Mononuclear cell (primary cell): ENCODE measurements around the gene MRGPRX3. TPM values are rescaled to one million over a fixed set of nuclear protein-coding genes. Genes with fewer than 3 reads are reported as not detected.

Experiments
- H3K27me3 ChIP-seq: 2 replicates; pipeline ENCODE4 v1.6.0; 2011; ENCODE audit warnings: low read length, control low read depth; ENCODE audit not compliant: insufficient read depth
- H3K4me1 ChIP-seq: 2 replicates; pipeline ENCODE4 v1.5.1; 2011; ENCODE audit warnings: mild to moderate bottlenecking, low read length, control low read depth; ENCODE audit not compliant: insufficient read depth
- H3K4me3 ChIP-seq: 2 replicates; pipeline ENCODE4 v1.5.1; 2011; ENCODE audit warnings: mild to moderate bottlenecking, low read length, moderate library complexity
- H3K9me3 ChIP-seq: 2 replicates; pipeline ENCODE4 v1.5.1; 2011; ENCODE audit warnings: low read depth, mild to moderate bottlenecking, control low read depth, low read length
- total RNA-seq: library from RNA; depleted of rRNA; stranded (reverse); fragments of >200 nt; gene quantifications from one replicate; pipeline ENCODE4 v1.2.3, GENCODE V29; 2012

Gene MRGPRX3
- total RNA-seq, 1 donor, result not detected

DNA sequence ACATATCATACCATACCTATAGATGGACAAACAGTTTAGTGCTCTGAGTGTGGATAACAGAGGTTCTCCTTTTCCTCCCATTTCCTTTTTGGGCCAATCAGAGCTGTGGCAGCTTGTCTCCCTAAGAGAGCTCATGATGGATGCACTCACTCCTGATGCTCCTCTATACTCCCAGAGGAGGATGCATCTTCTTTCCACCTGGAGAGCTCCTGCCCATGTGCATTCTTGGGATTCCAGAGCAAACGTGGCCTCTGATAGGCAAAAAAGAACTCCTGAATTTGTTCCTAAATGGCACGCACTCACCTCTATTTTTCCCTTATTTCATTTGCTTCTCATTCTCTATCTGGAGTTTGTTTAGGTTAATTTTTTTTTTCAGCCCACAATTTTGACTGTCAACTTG, 2.9 kb downstream of the MRGPRX3 start:
- H3K4me3 ChIP-seq, result no peak overlapping the region
- H3K9me3 ChIP-seq, result no peaks in the 10 kb centered on the region
- no peaks in the 10 kb centered on the region for H3K4me1 ChIP-seq
- peaks cover 9% of the 10 kb centered on the region for H3K27me3 ChIP-seq

DNA sequence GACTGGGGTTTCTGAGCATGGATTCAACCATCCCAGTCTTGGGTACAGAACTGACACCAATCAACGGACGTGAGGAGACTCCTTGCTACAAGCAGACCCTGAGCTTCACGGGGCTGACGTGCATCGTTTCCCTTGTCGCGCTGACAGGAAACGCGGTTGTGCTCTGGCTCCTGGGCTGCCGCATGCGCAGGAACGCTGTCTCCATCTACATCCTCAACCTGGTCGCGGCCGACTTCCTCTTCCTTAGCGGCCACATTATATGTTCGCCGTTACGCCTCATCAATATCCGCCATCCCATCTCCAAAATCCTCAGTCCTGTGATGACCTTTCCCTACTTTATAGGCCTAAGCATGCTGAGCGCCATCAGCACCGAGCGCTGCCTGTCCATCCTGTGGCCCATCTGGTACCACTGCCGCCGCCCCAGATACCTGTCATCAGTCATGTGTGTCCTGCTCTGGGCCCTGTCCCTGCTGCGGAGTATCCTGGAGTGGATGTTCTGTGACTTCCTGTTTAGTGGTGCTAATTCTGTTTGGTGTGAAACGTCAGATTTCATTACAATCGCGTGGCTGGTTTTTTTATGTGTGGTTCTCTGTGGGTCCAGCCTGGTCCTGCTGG, 4.9 kb downstream of the MRGPRX3 start:
- H3K4me1 ChIP-seq, result no peaks in the 10 kb centered on the region
- no peak overlapping the region for H3K4me3 ChIP-seq

DNA sequence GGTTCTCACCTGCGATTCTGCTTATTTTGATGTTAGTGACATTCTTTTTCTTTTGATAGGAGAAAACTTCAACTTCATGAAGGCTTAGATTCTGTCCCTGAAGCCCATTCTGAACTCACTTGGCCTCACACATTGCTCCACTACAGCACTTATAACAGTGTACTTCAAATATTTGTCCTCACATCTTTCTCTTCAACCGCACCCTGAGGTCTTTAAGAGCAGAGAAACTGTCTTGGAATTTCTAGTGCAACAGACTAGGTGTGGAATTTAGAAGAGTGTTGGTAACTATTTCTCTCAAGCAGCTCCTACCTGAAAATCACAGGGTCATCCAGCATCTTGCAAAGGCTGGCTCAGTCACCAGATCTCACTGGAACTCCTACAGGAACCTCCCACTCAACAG, 7.8 kb downstream of the MRGPRX3 start:
- H3K9me3 ChIP-seq, result no peaks in the 10 kb centered on the region
- no peak overlapping the region for H3K4me3 ChIP-seq
- no peaks in the 10 kb centered on the region for H3K27me3 ChIP-seq
- H3K4me1 ChIP-seq, result no peaks in the 10 kb centered on the region

More for the DNA sequence above, 4.9 kb downstream of the MRGPRX3 start:
- Histone ChIP-seq H3K27me3 (peaks cover 7% of the 10 kb centered on the region), H3K9me3 (no peaks in the 10 kb centered on the region)

DNA sequence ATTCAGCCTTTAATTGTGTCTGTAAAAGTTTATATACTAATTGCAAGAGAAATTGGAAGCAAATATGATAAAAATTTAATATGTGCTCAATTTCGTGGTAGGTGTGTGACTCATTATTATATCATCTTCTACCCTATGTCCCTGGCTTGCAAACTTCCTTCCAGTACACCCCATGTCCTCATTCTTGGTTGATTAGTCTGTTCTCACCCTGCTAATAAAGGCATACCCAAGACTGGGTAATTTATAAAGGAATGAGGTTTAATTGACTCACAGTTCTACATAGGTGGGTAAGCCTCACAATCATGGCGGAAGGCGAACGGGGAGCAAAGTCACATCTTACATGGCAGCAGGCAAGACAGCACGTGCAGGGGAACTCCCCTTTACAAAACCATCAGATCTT, 11.9 kb downstream of the MRGPRX3 start:
- Histone ChIP-seq H3K4me1 (no peaks in the 10 kb centered on the region), H3K9me3 (no peaks in the 10 kb centered on the region), H3K4me3 (no peak overlapping the region), H3K27me3 (peaks cover 8% of the 10 kb centered on the region)

DNA sequence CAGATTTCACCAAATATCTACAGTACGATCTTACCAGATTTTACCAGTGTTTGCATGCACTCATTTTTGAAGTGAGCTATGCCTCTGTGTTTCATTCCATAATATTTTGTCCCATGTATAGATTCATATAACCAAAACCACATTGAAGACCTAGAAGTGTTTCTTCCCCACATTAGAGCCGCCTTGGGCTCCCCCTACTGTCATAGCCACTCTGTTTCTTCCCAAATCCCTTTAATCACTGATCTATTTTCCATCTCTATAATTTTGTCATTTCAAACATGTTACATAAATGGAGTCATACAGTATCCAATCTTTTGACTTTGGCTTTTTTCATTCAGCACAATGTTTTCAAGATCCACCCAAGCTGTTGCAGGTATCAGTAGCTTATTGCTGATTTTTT, 12.7 kb downstream of the MRGPRX3 start:
- Histone ChIP-seq H3K9me3 (no peaks in the 10 kb centered on the region), H3K4me1 (no peaks in the 10 kb centered on the region), H3K27me3 (peaks cover 12% of the 10 kb centered on the region), H3K4me3 (no peak overlapping the region)

DNA sequence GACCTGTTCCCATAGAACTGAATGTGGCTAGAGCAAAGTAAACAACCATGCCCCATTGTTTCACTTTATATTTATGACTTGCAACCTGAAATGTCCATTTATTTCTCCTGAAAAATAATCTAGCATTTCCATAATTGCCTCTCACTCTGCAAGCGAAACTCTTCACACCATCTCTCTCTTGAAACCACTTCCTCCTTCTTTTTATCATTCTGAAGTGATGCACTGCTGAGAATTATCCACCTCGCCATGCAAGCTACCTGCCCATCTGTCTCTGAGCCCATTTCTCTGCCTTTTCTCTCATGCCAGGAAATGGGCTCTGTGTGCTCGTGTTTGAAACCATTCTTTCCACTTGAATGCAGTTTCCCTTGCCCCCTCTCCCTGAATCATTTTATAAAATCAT, 13.5 kb downstream of the MRGPRX3 start:
- H3K9me3 ChIP-seq, result no peaks in the 10 kb centered on the region
- no peak overlapping the region for H3K4me3 ChIP-seq
- H3K4me1 ChIP-seq, result no peaks in the 10 kb centered on the region
- H3K27me3 ChIP-seq, result peaks cover 12% of the 10 kb centered on the region

DNA sequence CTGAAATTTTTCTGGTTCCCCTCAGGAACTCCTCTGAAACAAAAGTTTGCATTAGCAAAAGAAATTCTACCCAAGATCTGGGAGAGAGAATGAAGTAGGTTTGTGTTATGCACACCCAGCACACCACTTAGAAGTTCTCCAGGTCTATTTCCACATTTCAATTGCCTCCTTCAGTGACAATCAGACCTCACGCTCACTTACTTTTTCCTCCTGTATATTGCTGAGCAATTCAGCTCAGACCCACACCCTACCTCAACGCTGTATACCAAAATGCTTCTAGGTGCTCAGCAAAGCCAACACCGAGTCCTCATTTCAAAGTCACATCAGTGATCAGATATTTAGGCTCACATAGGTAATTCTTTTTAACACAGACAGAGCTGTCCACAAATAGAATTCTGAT, 19.2 kb downstream of the MRGPRX3 start:
- Histone ChIP-seq H3K4me1 (no peaks in the 10 kb centered on the region), H3K27me3 (peaks cover 12% of the 10 kb centered on the region)

DNA sequence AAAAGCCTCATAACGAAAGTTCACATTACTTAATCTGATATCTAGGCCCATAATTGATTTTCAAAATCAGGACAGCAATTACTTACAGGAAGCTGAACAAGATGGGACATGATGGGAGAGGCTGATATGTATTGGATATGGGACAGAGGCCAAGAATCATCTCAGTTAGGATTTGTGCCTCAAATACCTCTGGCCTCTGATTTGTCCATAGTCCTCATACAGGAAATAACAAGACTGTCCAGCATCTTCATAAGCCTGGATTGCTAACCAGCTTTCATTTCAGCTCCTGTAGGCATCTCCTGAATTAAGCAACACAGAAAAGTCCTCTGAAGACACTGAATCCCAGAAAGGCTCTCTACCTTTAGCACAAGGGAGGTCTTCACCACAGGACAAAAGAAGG, 36.0 kb downstream of the MRGPRX3 start:
- Histone ChIP-seq H3K27me3 (no peaks in the 10 kb centered on the region), H3K9me3 (no peaks in the 10 kb centered on the region), H3K4me3 (no peak overlapping the region), H3K4me1 (no peaks in the 10 kb centered on the region)

More for the DNA sequence above, 19.2 kb downstream of the MRGPRX3 start:
- no peak overlapping the region for H3K4me3 ChIP-seq
- no peaks in the 10 kb centered on the region for H3K9me3 ChIP-seq

DNA sequence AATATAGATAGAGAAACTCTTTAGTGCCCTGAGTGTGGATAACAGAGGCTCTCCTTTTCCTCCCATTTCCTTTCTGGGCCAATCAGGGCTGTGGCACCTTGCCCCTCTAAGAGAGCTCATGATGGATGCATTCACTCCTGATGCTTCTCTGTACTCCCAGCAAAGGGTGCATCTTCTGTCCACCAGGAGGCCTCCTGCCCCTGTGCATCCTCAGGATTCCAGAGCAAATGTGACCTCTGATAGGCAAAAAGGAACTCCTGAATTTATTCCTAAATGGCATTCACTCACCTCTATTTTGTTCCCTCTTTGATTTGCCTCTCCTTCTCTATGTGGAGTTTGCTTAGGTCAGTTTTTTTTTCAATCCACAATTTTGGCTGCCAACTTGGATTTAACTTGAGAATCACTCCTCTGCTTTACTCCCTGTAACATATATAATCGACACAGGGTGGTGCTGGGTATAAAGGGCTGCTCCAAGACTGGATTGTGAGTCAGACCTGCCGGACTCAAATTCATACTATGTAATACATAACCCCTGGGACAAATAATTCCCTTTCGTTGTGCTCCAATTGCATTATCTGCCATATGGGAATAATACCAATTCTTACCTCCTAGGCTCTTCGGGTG, 39.1 kb downstream of the MRGPRX3 start:
- Histone ChIP-seq H3K27me3 (peaks cover 9% of the 10 kb centered on the region), H3K4me3 (no peak overlapping the region), H3K4me1 (no peaks in the 10 kb centered on the region), H3K9me3 (no peaks in the 10 kb centered on the region)

DNA sequence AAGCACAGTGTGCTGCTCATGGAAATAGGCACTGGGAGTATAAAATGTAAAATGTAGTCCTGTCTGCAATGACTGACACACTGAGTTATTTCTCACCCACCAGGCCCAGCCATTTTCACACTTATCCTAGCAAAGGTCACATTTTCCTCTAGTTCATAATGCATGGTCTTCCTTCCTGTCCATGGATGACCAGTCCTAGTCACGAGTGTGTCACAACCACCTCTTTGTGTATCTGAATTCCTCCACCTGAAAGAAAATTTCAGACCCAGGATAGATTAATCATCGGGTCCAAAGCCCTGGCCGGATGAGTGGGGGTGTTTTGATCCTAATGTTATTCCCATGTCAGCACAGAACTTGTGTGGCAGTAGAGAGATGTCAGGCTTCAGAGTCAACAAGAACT, 40.3 kb downstream of the MRGPRX3 start, which contains the start of gene MRGPRX4:
Gene MRGPRX4 (plus strand): TSS at position 172 of the 400 bp plus-strand sequence. CDS start 420 bp downstream, outside the sequence.
- H3K4me1 ChIP-seq, result no peaks in the 10 kb centered on the region
- no peak within 1 kb of the TSS for H3K4me3 ChIP-seq
- peaks cover 14% of the 10 kb centered on the region for H3K27me3 ChIP-seq
- H3K9me3 ChIP-seq, result no peaks in the 10 kb centered on the region

DNA sequence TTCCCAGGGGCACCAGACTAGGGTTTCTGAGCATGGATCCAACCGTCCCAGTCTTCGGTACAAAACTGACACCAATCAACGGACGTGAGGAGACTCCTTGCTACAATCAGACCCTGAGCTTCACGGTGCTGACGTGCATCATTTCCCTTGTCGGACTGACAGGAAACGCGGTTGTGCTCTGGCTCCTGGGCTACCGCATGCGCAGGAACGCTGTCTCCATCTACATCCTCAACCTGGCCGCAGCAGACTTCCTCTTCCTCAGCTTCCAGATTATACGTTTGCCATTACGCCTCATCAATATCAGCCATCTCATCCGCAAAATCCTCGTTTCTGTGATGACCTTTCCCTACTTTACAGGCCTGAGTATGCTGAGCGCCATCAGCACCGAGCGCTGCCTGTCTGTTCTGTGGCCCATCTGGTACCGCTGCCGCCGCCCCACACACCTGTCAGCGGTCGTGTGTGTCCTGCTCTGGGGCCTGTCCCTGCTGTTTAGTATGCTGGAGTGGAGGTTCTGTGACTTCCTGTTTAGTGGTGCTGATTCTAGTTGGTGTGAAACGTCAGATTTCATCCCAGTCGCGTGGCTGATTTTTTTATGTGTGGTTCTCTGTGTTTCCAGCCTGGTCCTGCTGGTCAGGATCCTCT, 41.0 kb downstream of the MRGPRX3 start:
- H3K4me1 ChIP-seq, result no peaks in the 10 kb centered on the region
- peaks cover 18% of the 10 kb centered on the region for H3K27me3 ChIP-seq
- H3K4me3 ChIP-seq, result no peak overlapping the region
- no peaks in the 10 kb centered on the region for H3K9me3 ChIP-seq

Other genes with a start within 250 kb of the MRGPRX3 start
- 61.8 TPM for gene SERGEF, start 119.5 kb upstream of the MRGPRX3 start, total RNA-seq
- 0.94 TPM for gene TPH1, start 86.3 kb upstream of the MRGPRX3 start, total RNA-seq
- gene SAAL1, start 26.5 kb upstream of the MRGPRX3 start, total RNA-seq, result 21.5 TPM
- not detected for gene MRGPRX4, start 40.3 kb downstream of the MRGPRX3 start, total RNA-seq
- not detected for gene SAA4, start 104.2 kb downstream of the MRGPRX3 start, total RNA-seq
- gene SAA2, start 116.1 kb downstream of the MRGPRX3 start, total RNA-seq, result 0.63 TPM
- gene SAA1, start 133.7 kb downstream of the MRGPRX3 start, total RNA-seq, result not detected
- 30.2 TPM for gene HPS5, start 189.6 kb downstream of the MRGPRX3 start, total RNA-seq
- gene GTF2H1, start 190.0 kb downstream of the MRGPRX3 start, total RNA-seq, result 34.0 TPM